Fibroblast of skin of back (primary cell): ENCODE data around the gene ATPAF2.

Source experiments
- DNase-seq: peaks from one replicate; pipeline ENCODE4 v3.0.0-alpha.2; 2013

The ATPAF2 gene

GRCh38 chr17:17985153-17985552 is 53.8 kb downstream of the ATPAF2 start:
- no peak for DNase-seq

GRCh38 chr17:17983776-17984175 is 55.2 kb downstream of the ATPAF2 start:
- no peak for DNase-seq

DNA sequence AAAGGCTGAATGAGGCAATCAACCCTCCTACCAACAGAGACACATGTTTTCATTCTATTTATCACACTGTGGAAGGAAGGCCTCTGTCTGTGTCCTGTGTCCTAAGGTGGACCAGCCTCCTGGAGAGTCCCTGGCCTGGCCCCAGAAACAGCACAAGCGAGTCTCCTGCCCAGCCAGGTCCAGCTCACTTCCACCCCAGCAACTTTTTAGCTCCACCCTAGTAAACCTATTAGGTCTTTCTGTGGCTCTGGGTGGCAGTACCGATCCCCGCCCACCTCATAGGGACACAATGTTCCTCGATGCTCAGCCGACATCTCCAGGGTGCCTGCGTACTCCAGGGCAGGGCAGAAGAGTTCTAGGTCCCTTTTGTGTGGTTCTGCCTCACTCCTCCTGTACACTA is 55.6 kb downstream of the ATPAF2 start:
- no peak for DNase-seq

- no peak for DNase-seq
Measured at GRCh38 chr17:17982801-17983200, 56.2 kb downstream of the ATPAF2 start.

DNA sequence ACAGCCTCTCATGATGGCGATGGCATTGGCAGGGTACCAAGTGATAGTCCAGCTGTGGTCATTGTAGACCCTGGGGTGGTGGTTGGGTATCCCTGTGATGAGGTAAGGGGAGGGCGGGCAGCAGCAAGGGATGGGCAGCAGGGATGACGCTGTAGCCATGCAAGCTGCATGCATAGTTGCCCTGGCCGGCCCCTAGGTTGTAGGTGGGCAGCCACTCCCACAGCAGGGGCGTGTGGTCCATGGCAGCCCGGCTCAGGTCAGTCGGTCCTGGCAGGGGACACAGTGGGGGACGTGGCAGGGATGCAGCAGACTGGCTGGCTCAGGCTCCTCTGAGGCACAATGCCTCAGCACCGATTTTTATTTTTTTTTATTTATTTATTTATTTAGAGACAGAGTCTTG is 57.6 kb downstream of the ATPAF2 start:
- DNase-seq, result no peak

DNA sequence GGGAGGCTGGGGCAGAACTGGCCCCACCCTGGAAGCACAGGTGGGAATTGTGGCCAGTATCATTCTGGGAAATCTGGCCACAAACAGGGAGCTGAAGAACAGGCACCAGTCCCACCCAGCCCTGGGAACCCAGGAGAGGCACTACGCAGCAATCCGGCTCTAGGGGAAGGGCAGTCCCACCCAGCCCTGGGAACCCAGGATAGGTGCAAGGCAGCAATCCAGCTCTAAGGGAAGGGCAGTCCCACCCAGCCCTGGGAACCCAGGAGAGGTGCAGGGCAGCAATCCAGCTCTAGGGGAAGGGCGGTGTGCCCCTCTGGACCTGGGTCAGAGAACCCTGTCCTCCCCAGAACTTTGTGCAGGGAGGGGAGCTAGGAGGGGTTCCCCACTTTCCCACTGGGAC is 59.2 kb downstream of the ATPAF2 start:
- DNase-seq, result no peak

DNA sequence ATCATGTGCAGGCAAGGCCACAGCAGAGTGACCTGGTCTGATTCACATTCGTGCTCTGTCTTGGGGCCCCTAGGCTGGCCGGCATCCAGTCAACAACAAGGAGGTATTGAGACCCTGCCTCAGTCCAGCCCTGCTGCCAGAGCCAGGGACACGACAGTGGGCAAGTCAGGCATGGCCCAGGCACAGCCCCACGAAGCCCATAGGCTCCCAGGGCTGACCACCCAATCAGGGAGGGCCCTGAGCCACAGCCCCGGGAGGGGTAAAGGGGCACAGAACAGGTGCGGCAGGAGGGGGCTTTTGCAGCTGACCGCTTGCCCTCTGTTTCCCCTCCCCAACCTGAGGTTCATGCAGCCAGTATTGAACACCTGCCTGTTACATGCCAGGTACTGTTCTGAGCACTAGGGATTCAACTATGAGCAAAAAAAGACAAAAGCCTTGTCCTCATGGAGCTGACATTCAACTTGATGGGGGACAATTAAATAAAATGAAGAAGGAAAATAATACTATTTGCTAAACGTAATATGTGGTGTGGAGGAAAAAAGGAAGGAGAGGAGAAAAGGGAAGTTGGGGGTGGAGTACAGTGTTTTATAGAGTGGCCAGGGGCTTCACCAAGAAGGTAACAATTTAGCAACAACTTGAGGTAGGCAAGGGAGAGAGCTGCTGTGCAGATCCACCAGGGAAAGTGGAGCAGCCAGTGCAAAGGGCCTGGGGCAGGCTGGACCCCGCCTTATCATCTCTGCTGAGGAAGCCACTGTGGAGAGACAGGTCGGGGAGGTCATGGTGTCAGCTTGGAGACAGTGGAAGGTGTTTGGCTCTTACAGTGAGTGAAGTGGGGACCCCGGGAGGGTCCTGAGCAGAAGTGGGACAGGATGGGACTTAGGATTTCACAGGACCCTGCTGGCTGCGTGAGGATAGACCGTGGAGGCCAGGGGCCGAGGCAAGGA is 60.2 kb downstream of the ATPAF2 start:
- DNase-seq, result no peak

- no peak for DNase-seq
Measured at GRCh38 chr17:17976931-17977570, 61.9 kb downstream of the ATPAF2 start.

- DNase-seq, result no peak
Measured at GRCh38 chr17:17975436-17975835, 63.5 kb downstream of the ATPAF2 start.

DNA sequence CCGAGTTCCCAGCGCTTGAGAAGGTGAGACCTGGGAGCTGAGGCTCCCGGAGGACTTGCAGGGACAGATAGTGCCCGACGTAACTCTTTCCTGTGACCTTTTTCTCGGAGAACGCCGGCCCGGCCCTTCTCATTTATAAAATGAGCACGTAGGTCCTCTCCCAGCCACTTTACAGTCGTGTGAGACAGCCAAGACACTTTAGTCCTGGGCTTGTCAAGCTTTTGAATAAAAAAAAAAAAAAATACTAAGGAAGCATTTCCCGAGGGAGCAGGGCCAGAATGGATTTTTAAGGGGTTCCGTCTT is 66.1 kb downstream of the ATPAF2 start:
- no peak for DNase-seq

DNA sequence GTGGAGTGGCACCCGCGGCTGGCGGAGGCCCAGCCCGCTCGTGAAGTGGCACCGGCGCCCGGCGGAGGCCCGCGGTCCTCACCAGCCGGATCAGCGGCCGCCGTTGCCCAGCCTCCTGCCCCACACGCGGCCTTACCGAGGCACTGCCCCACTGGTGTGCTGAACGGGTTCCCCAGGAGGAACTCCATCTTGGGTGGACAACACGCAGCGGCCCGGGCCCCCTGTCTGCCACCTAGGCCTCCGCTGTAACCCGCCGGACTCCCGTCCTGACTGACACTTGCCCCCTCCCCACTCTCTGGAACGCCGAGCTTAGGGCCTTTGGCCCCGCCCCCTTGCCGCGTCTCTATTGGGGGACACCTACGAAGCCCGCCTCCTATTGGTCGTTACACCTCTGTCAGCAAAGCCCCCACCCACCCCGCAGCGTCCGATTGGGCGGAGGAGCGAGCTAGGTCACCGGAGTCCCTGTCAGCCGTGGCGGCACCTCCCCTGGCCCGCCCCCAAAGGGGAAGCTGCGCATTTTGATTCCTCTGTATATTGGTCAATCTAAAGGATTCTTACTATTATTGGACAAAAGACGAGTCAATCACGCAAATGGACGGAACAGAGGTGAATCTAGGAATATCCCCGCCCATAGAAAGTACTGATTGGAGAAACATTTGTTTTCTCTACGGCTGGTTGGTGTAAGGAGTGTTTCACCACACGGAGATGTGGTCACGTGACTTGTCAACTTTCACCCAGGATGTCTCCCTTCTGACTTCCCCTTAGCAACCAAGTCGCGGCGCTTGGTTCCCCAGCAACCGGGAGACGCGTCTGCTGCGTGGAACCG is 66.6 kb downstream of the ATPAF2 start, which contains the start of the genes DRC3 and TOM1L2:
DRC3 (plus strand) TSS at position 737 of the 826 bp plus-strand sequence. CDS start 4,737 bp downstream, outside the sequence.
TOM1L2 (minus strand) TSS at position 275 of the 826 bp plus-strand sequence; CDS start at position 188, 87 bp downstream.
- DNase-seq, result peak; percentile 100

GRCh38 chr17:17971431-17972125 is 67.4 kb downstream of the ATPAF2 start:
- peak; percentile 27 for DNase-seq

DNA sequence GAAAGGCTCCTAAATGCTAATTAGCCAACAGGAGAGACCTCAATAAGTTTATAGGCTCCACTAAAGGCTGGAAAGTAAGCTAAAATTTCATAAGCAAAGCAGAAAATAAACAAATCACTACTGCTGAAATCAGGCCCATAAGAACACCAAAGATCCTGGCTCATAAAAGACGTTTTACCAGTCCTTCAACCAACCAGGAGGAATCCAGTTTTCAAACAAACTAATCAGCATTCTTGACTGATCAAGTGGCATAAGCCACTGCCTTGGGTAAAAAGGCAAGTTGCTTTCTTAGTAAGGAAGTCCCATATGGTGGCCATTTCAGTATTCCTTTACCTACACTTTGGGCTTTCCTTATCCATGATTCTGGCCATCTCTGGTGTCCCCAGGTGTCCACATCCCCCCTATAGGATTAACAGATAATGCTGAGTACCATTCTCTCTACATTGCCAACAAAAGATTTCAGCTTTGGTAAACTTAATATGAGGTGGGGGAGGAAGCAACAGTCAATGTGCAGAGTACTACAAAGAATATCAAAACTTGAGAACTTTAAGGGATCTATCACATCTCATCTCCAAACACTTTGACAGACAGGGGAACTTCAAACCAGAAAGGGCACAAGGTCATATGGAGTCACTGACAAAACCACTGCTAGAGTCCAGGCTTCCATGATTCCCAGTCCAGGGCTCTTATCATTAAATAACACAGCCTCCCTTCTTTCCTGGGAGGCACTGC is 68.1 kb downstream of the ATPAF2 start:
- no peak for DNase-seq
